IPS-18c (cell line): ENCODE measurements around the gene MBIP.
"Not testable (repeated sequence)": the region's sequence is repeated elsewhere in the genome, so short reads cannot be mapped to it uniquely, and the experiment has no call there.

Source experiments
- H3K4me3 ChIP-seq: 2 replicates; pipeline ENCODE4 v1.7.0; 2013; ENCODE audit warnings: low read depth, mild to moderate bottlenecking, low read length, moderate library complexity; ENCODE audit not compliant: insufficient read depth
- H3K9me3 ChIP-seq: one replicate; pipeline ENCODE4 v1.6.1; 2013; ENCODE audit warnings: mild to moderate bottlenecking, low read length, moderate library complexity; ENCODE audit not compliant: control insufficient read depth, insufficient read depth

Gene MBIP

GRCh38 chr14:36320200-36320896 is at the start of gene MBIP:
Gene MBIP (minus strand): TSS chr14:36320637. CDS start chr14:36320588, 49 bp downstream.
- no peaks in the 10 kb centered on the region for H3K9me3 ChIP-seq

GRCh38 chr14:36367985-36368774 is 47.7 kb upstream of the MBIP start:
- Histone ChIP-seq H3K9me3 (peaks cover 4% of the 10 kb centered on the region), H3K4me3 (no peak overlapping the region)

More at GRCh38 chr14:36320200-36320896, at the start of gene MBIP:
- H3K4me3 ChIP-seq = peak within 1 kb of the TSS; percentile 70

- H3K9me3 ChIP-seq = peaks cover 2% of the 10 kb centered on the region
- no peak overlapping the region for H3K4me3 ChIP-seq
Observed at GRCh38 chr14:36365766-36366165, 45.3 kb upstream of the MBIP start.

GRCh38 chr14:36363704-36364103 is 43.3 kb upstream of the MBIP start:
- H3K4me3 ChIP-seq = no peak overlapping the region
- H3K9me3 ChIP-seq = no peaks in the 10 kb centered on the region

- Histone ChIP-seq H3K9me3 (no peaks in the 10 kb centered on the region), H3K4me3 (no peak overlapping the region)
Observed at GRCh38 chr14:36362648-36363047, 42.2 kb upstream of the MBIP start.

- H3K9me3 ChIP-seq = no peaks in the 10 kb centered on the region
- no peak overlapping the region for H3K4me3 ChIP-seq
Observed at GRCh38 chr14:36361210-36361853, 40.9 kb upstream of the MBIP start.

GRCh38 chr14:36356862-36357261 is 36.4 kb upstream of the MBIP start:
- no peaks in the 10 kb centered on the region for H3K9me3 ChIP-seq
- no peak overlapping the region for H3K4me3 ChIP-seq

GRCh38 chr14:36346052-36346451 is 25.6 kb upstream of the MBIP start:
- no peak overlapping the region for H3K4me3 ChIP-seq
- H3K9me3 ChIP-seq = no peaks in the 10 kb centered on the region

- Histone ChIP-seq H3K9me3 (no peaks in the 10 kb centered on the region), H3K4me3 (no peak overlapping the region)
Observed at GRCh38 chr14:36344211-36344610, 23.8 kb upstream of the MBIP start.

GRCh38 chr14:36341811-36342210 is 21.4 kb upstream of the MBIP start:
- H3K4me3 ChIP-seq, H3K9me3 ChIP-seq: not testable (repeated sequence)

GRCh38 chr14:36340276-36340890 is 19.9 kb upstream of the MBIP start:
- no peaks in the 10 kb centered on the region for H3K9me3 ChIP-seq
- H3K4me3 ChIP-seq = no peak overlapping the region

- Histone ChIP-seq H3K9me3 (no peaks in the 10 kb centered on the region), H3K4me3 (no peak overlapping the region)
Observed at GRCh38 chr14:36339816-36340215, 19.4 kb upstream of the MBIP start.

- H3K4me3 ChIP-seq = no peak overlapping the region
- H3K9me3 ChIP-seq = no peaks in the 10 kb centered on the region
Observed at GRCh38 chr14:36333119-36333518, 12.7 kb upstream of the MBIP start.

- H3K4me3 ChIP-seq, H3K9me3 ChIP-seq: not testable (repeated sequence)
Observed at GRCh38 chr14:36327573-36327972, 7.1 kb upstream of the MBIP start.

- Histone ChIP-seq H3K4me3 (no peak overlapping the region), H3K9me3 (no peaks in the 10 kb centered on the region)
Observed at GRCh38 chr14:36325853-36326252, 5.4 kb upstream of the MBIP start.

- no peak overlapping the region for H3K4me3 ChIP-seq
- no peaks in the 10 kb centered on the region for H3K9me3 ChIP-seq
Observed at GRCh38 chr14:36324897-36325296, 4.5 kb upstream of the MBIP start.

- H3K9me3 ChIP-seq = no peaks in the 10 kb centered on the region
- H3K4me3 ChIP-seq = peak overlapping the region; percentile 70; the same call in 1 of the 2 replicates
Observed at GRCh38 chr14:36320897-36321381, 502 bp upstream of the MBIP start.

GRCh38 chr14:36319899-36320199 is 588 bp downstream of the MBIP start:
- H3K4me3 ChIP-seq = peak overlapping the region; percentile 70

More at GRCh38 chr14:36319899-36320199, 588 bp downstream of the MBIP start:
- no peaks in the 10 kb centered on the region for H3K9me3 ChIP-seq
